Neural crest cell (in vitro differentiated cells): Measurements from ENCODE around the gene ANKRD60. TPM values are rescaled to one million over a fixed set of nuclear protein-coding genes. Genes with fewer than 3 reads are reported as not detected.

Source experiments
- DNase-seq: peaks from one replicate; pipeline ENCODE4 v3.0.0; 2021; ENCODE audit warnings: low read depth, mixed read lengths, low spot score
- H3K27ac Mint-ChIP-seq: one replicate; pipeline ENCODE4 v1.8.0; 2021; ENCODE audit warnings: mild to moderate bottlenecking, mixed read lengths; ENCODE audit not compliant: unreplicated experiment
- H3K27me3 Mint-ChIP-seq: 2 replicates; pipeline ENCODE4 v1.8.0; 2021; ENCODE audit warnings: low read depth, mild to moderate bottlenecking, mixed read lengths
- H3K36me3 Mint-ChIP-seq: 2 replicates; pipeline ENCODE4 v1.8.0; 2021; ENCODE audit warnings: low read depth, mild to moderate bottlenecking, mixed read lengths
- H3K4me1 Mint-ChIP-seq: 2 replicates; pipeline ENCODE4 v1.8.0; 2021; ENCODE audit warnings: mixed read lengths
- H3K4me3 Mint-ChIP-seq: one replicate; pipeline ENCODE4 v1.8.0; 2021; ENCODE audit warnings: mild to moderate bottlenecking, mixed read lengths
- H3K9me3 Mint-ChIP-seq: 2 replicates; pipeline ENCODE4 v1.8.0; 2021; ENCODE audit warnings: mixed read lengths
- CTCF ChIP-seq: fragments of 200-600 bp; sonication (generic); conservative IDR thresholded peaks from 2 replicates; pipeline ENCODE4 v1.5.0; 2021; ENCODE audit warnings: antibody characterized with exemption, mild to moderate bottlenecking
- total RNA-seq: library from RNA; stranded (reverse); gene quantifications from 2 replicates; pipeline ENCODE4 v1.2.1, GENCODE V29; 2021

Gene ANKRD60
- total RNA-seq, 1 donor from 2014 or later, result not detected

GRCh38 chr20:58175425-58175824, 53.0 kb downstream of the ANKRD60 start:
- no peaks in the 10 kb centered on the region for H3K36me3 Mint-ChIP-seq
- DNase-seq, result no peak
- no peak for TF ChIP-seq CTCF
- H3K27me3 Mint-ChIP-seq, result peaks cover 10% of the 10 kb centered on the region
- H3K4me3 Mint-ChIP-seq, result no peak overlapping the region
- no peaks in the 10 kb centered on the region for H3K9me3 Mint-ChIP-seq
- peak overlapping the region; percentile 35 for H3K27ac Mint-ChIP-seq
- peaks cover 39% of the 10 kb centered on the region for H3K4me1 Mint-ChIP-seq

DNA sequence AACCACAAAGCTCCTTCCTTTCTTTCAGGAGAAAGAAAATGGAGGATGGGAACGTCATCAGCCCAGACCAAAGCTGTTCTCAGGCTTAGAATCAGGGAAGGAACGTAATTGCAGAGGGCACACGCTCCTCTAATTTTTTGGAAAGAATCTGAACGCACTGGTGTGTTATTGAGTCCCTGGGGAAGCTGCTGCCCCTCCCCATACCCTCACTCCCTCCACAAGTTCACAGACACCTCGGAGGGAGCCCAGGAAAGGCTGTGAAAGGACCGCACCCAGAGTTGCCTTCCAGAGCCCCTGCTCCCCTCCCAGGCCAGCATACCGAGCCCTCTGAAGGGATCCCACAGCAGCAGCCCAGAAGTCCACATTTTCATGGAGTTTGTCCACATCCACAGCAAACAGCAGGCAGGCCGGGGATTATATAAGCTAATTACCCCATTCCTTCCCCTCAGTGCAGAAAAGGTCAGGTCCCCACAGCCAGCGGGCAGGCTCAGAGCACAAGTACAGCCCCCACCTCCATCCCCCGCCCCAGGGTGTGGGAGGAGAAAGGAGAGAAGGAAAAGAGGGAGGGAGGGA, 53.7 kb downstream of the ANKRD60 start:
- peak overlapping the region; percentile 81 for H3K27ac Mint-ChIP-seq
- TF ChIP-seq CTCF, result no peak
- peak overlapping the region; percentile 8 for H3K4me3 Mint-ChIP-seq
- H3K9me3 Mint-ChIP-seq, result no peaks in the 10 kb centered on the region
- DNase-seq, result no peak
- H3K27me3 Mint-ChIP-seq, result peaks cover 8% of the 10 kb centered on the region
- H3K36me3 Mint-ChIP-seq, result no peaks in the 10 kb centered on the region
- peaks cover 39% of the 10 kb centered on the region for H3K4me1 Mint-ChIP-seq

GRCh38 chr20:58173930-58174707, 54.3 kb downstream of the ANKRD60 start:
- H3K27me3 Mint-ChIP-seq, result peaks cover 4% of the 10 kb centered on the region
- peaks cover 35% of the 10 kb centered on the region for H3K4me1 Mint-ChIP-seq
- no peaks in the 10 kb centered on the region for H3K36me3 Mint-ChIP-seq
- DNase-seq, result no peak
- H3K27ac Mint-ChIP-seq, result peak overlapping the region; percentile 81
- H3K9me3 Mint-ChIP-seq, result no peaks in the 10 kb centered on the region
- H3K4me3 Mint-ChIP-seq, result no peak overlapping the region
- no peak for TF ChIP-seq CTCF

DNA sequence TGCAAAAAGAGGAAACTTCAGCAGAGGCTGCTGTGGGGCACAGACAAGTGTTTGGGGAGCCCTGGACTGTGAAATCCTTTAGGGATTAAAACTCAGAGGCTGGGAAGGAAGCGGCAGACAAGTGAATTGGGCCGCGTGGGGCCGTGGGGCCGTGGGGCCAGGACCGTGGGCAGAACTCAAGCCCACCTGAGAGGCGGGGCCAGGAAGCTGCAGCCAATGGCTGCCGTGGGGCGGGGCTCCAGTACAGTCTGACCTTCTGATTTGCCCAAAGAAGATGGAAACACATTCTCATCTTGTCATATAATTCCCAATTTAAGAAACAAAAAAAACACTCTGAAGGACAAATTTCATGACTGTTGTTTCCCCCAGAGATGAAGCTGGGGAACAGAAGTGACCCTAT, 55.4 kb downstream of the ANKRD60 start:
- DNase-seq, result no peak
- Mint-ChIP-seq H3K27ac (no peak overlapping the region), H3K4me1 (peaks cover 32% of the 10 kb centered on the region), H3K9me3 (no peaks in the 10 kb centered on the region), H3K36me3 (no peaks in the 10 kb centered on the region), H3K4me3 (no peak overlapping the region), H3K27me3 (no peaks in the 10 kb centered on the region)
- TF ChIP-seq CTCF, result no peak

GRCh38 chr20:58171796-58172425, 56.5 kb downstream of the ANKRD60 start:
- Mint-ChIP-seq H3K27ac (no peak overlapping the region), H3K4me3 (no peak overlapping the region), H3K36me3 (no peaks in the 10 kb centered on the region), H3K9me3 (no peaks in the 10 kb centered on the region), H3K27me3 (no peaks in the 10 kb centered on the region), H3K4me1 (peaks cover 25% of the 10 kb centered on the region)
- DNase-seq, result no peak
- TF ChIP-seq CTCF, result no peak
